HUDEP-2 (cell line): ENCODE measurements around the gene RIPOR2.
A peak's percentile ranks its signal among the peaks of the same experiment; 100 is the strongest.
"Not testable (repeated sequence)": the region's sequence is repeated elsewhere in the genome, so short reads cannot be mapped to it uniquely, and the experiment has no call there.

ENCODE experiments used
- DNase-seq, 76 experiments: peaks; one replicate each; lab custom pipeline; 2025; ENCODE audit not compliant: unreplicated experiment in 76 of 76; lab: John Stamatoyannopoulos, UW

RIPOR2 gene

GRCh38 chr6:24881376-24881775 is 54.4 kb downstream of the RIPOR2 start:
- no peak for DNase-seq

GRCh38 chr6:24880451-24880850 is 55.3 kb downstream of the RIPOR2 start:
- DNase-seq = no peak

GRCh38 chr6:24879351-24879750 is 56.4 kb downstream of the RIPOR2 start:
- DNase-seq = no peak

- not testable (repeated sequence) for DNase-seq
These were observed 58.0 kb downstream of the RIPOR2 start for GRCh38 chr6:24877747-24878146.

GRCh38 chr6:24876499-24877465 is 59.0 kb downstream of the RIPOR2 start:
- no peak for DNase-seq

GRCh38 chr6:24875534-24875901 is 60.2 kb downstream of the RIPOR2 start:
- no peak for DNase-seq

GRCh38 chr6:24874776-24875533 is 60.8 kb downstream of the RIPOR2 start:
- no peak for DNase-seq

- DNase-seq = no peak
These were observed 61.6 kb downstream of the RIPOR2 start for GRCh38 chr6:24874128-24874527.

- DNase-seq = no peak
These were observed 63.0 kb downstream of the RIPOR2 start for GRCh38 chr6:24872779-24873178.

GRCh38 chr6:24868765-24869164 is 67.0 kb downstream of the RIPOR2 start:
- no peak for DNase-seq

GRCh38 chr6:24867104-24867703 is 68.6 kb downstream of the RIPOR2 start:
- DNase-seq = no peak

- DNase-seq = no peak
These were observed 70.6 kb downstream of the RIPOR2 start for GRCh38 chr6:24865161-24865560.

GRCh38 chr6:24864343-24864742 is 71.4 kb downstream of the RIPOR2 start:
- no peak for DNase-seq

- DNase-seq = no peak
These were observed 73.8 kb downstream of the RIPOR2 start for GRCh38 chr6:24861934-24862333.

- no peak for DNase-seq
These were observed 76.1 kb downstream of the RIPOR2 start for GRCh38 chr6:24859608-24860200.

GRCh38 chr6:24859132-24859531 is 76.6 kb downstream of the RIPOR2 start:
- no peak for DNase-seq

GRCh38 chr6:24858177-24858653 is 77.5 kb downstream of the RIPOR2 start:
- DNase-seq = peak in 33 of 76 experiments; percentile 4 to 77 (median 25)

GRCh38 chr6:24856901-24857670 is 78.7 kb downstream of the RIPOR2 start:
- DNase-seq = no peak

- DNase-seq = no peak
These were observed 79.5 kb downstream of the RIPOR2 start for GRCh38 chr6:24856246-24856599.
